ENCODE results near the gene MSRB3.
"Not testable (repeated sequence)": the region's sequence is repeated elsewhere in the genome, so short reads cannot be mapped to it uniquely, and the experiment has no call there.

Gene MSRB3

GRCh38 chr12:65460063-65460462 is 181.6 kb downstream of the MSRB3 start:
- DNase-seq: no peak

GRCh38 chr12:65461017-65461416 is 182.5 kb downstream of the MSRB3 start:
- no peak for DNase-seq

GRCh38 chr12:65462484-65462883 is 184.0 kb downstream of the MSRB3 start:
- no peak for DNase-seq

- no peak for DNase-seq
These were observed 184.6 kb downstream of the MSRB3 start for GRCh38 chr12:65463082-65463481.

GRCh38 chr12:65463611-65464010 is 185.1 kb downstream of the MSRB3 start:
- no peak for DNase-seq

GRCh38 chr12:65464930-65465329 is 186.4 kb downstream of the MSRB3 start:
- DNase-seq: peak; percentile 91

GRCh38 chr12:65465766-65466547 is 187.5 kb downstream of the MSRB3 start:
- DNase-seq: no peak

GRCh38 chr12:65466911-65467310 is 188.4 kb downstream of the MSRB3 start:
- peak; percentile 32 for DNase-seq

GRCh38 chr12:65470256-65470655 is 191.8 kb downstream of the MSRB3 start:
- DNase-seq: peak; percentile 21

- no peak for DNase-seq
These were observed 193.6 kb downstream of the MSRB3 start for GRCh38 chr12:65472079-65472478.

- no peak for DNase-seq
These were observed 196.3 kb downstream of the MSRB3 start for GRCh38 chr12:65474831-65475230.

- DNase-seq: no peak
These were observed 199.2 kb downstream of the MSRB3 start for GRCh38 chr12:65477721-65478120.

GRCh38 chr12:65483891-65484516 is 205.5 kb downstream of the MSRB3 start:
- not testable (repeated sequence) for DNase-seq

GRCh38 chr12:65488197-65488596 is 209.7 kb downstream of the MSRB3 start:
- DNase-seq: no peak

- peak; percentile 40 for DNase-seq
These were observed 211.8 kb downstream of the MSRB3 start for GRCh38 chr12:65490250-65490649.

- no peak for DNase-seq
These were observed 214.8 kb downstream of the MSRB3 start for GRCh38 chr12:65492998-65493912.

GRCh38 chr12:65493913-65494245 is 215.4 kb downstream of the MSRB3 start:
- DNase-seq: no peak

- DNase-seq: no peak
These were observed 216.1 kb downstream of the MSRB3 start for GRCh38 chr12:65494537-65494936.

- peak; percentile 94 for DNase-seq
These were observed 216.8 kb downstream of the MSRB3 start for GRCh38 chr12:65495233-65495632.

GRCh38 chr12:65496617-65497016 is 218.1 kb downstream of the MSRB3 start:
- DNase-seq: no peak

- DNase-seq: no peak
These were observed 219.2 kb downstream of the MSRB3 start for GRCh38 chr12:65497660-65498059.

- DNase-seq: no peak
These were observed 220.7 kb downstream of the MSRB3 start for GRCh38 chr12:65499167-65499566.
